NCI-H1930 (cell line): ENCODE data around the gene ADD1.
"Not testable (repeated sequence)": the region's sequence is repeated elsewhere in the genome, so short reads cannot be mapped to it uniquely, and the experiment has no call there.

Experiments
- DNase-seq, 2 experiments: peaks; one replicate each; lab custom pipeline; 2025; lab: John Stamatoyannopoulos, UW

ADD1 gene

DNA sequence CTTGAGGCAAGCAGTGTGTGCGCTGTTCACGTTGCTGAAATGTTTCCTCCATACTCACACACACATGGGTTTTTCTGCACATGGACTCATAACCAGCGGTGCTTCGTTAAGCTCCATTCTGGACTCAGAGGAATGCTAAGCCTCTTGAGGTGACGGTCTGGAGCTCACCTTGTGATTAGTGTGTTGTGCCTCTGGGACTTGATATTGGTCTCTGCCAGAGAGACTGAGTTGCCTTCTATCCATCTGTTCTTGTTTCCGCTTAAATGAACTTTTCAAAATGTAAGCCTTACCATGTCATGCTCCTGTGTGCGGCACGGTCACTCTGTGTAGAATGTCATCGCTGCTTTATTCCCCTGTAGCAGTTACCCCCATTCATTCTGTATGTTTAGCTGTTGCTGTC is 42.5 kb downstream of the ADD1 start:
- DNase-seq = no peak

DNA sequence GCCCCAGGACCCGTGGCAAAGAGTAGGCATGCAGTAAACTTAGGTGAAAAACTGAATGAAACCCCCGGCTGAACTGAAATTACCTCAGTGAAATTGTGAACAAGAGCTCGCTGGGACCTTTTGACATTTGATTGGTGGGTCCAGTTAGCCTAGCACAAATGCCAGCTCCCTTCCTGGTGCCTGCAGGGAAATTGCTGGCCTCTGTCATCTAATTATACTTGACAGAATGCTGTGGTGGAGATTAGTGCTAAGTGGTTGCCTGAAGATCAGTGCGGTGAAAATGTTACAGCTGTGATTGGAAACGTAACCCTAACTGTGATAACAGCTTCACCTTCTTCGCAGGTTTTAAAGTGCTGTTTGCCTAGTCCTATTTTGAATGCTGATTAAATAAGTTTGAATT is 43.0 kb downstream of the ADD1 start:
- DNase-seq = no peak

- DNase-seq = no peak
Measured at GRCh38 chr4:2887343-2887742, 43.7 kb downstream of the ADD1 start.

DNA sequence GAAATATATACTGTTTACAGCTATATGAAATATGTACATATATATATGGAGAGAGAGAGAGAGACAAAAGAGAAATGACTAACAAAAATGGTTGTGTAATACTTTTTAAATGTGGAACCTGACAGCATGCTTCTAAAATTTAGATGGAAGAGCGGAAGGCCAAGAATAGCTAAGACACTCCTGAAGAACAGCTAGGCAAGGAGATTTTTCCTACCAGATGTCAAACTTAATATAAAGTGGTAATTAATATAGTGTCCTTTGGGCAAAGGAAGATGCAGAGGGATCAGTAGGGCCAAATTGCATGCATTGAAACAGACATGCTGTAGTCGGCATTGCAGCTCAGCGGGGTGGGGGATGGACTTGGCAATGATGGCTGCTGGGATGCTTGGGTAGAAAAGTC is 45.2 kb downstream of the ADD1 start:
- no peak for DNase-seq

GRCh38 chr4:2891294-2891693 is 47.6 kb downstream of the ADD1 start:
- DNase-seq = no peak

DNA sequence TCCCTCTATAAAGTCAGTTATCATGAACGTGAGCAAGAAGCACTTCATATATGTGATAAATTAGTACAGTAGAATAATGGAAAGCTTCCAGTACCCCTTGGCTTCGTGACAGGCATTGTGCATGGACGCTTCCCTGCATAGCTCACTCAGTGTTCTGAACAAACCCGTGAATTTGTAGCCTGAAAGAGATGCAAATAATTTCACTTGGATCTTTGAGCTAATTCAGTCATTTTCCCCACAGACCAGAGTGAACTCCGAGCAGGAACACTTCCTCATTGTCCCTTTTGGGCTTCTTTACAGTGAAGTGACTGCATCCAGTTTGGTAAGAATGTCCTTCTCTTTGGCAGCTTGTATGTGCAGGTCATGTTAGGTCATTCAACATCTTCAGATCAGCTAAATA is 50.1 kb downstream of the ADD1 start:
- DNase-seq = no peak

GRCh38 chr4:2898001-2898400 is 54.4 kb downstream of the ADD1 start:
- no peak for DNase-seq

GRCh38 chr4:2900741-2901140 is 57.1 kb downstream of the ADD1 start:
- no peak for DNase-seq

DNA sequence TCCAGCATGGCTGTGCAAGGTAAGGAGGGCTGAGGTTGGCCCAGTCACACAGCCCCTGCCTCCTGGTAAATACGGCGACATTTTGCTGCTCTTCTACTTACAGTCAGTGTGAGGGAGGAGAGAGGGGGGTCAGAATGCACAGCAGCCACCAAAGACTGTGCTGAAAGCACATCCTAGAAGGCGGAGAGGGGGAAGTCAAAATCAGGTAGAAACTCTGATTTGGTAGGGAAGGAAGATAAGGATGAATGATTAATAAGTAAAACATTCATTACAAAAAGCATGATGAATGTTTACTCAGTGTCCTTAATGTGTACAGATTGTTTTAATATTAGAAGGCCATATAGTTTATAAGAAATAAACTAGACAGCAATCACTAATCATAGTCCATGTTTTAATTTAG is 57.5 kb downstream of the ADD1 start:
- DNase-seq = no peak

DNA sequence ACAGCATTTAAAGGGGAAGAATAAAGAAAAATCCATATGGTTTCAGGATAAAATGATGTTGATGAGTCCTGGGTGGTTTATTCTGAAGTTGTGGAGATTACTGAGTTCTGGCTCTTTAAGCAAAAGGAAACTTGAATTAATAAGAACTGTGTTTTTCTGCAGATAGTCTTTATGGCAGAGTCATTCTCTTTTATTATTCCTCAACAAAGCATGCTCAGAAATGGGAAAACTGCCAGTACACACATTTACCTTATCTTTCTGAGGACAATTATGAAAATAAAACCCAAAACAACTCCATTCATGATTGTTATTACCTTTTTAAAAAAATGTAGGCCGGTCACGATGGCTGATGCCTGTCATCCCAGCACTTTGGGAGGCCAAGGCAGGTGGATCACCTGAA is 58.5 kb downstream of the ADD1 start:
- no peak for DNase-seq

- no peak for DNase-seq
Measured at GRCh38 chr4:2905544-2905943, 61.9 kb downstream of the ADD1 start.

DNA sequence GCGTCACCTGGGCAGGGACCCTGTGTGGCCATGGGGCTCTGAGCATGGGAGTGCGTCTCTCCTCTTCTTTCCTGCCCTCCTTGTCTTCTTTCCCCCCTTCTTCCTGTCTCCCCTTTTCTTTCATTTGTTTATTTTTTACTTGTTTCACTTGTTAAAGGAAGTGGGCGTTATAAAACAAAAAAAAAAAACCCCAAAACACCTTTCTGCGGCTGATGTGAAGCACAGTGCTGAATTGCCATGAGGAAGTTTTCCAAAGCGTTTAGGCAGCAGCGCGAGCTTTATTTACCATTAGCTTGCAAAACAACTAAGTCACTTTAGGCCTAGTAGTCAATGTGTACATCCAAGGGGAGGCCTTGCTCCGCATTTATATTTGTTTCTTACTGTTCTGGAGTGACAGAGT is 62.6 kb downstream of the ADD1 start:
- DNase-seq = no peak

DNA sequence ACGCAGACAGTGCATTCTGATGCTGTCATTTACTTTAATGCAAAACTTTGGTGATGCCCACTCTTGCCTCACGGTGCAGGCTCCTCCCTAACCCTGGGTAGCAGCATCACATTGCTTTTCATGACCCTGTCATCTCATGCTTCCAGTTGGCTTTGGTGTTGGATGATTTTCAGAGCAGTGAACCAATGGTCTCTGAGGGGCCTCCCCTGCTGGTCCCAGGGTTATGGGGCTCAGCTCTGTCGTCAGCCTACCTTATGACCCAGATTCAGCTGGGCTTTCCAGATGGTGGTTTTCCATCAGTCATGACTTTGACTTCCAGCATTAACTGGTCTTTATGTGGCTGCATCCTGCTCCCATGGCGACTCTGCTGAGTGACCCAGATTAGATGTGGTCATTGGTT is 63.6 kb downstream of the ADD1 start:
- DNase-seq = no peak

- DNase-seq = no peak
Measured at GRCh38 chr4:2907706-2908293, 64.2 kb downstream of the ADD1 start.

- DNase-seq = no peak
Measured at GRCh38 chr4:2908686-2909085, 65.0 kb downstream of the ADD1 start.

GRCh38 chr4:2909583-2909982 is 65.9 kb downstream of the ADD1 start:
- DNase-seq = no peak

- no peak for DNase-seq
Measured at GRCh38 chr4:2910409-2910808, 66.8 kb downstream of the ADD1 start.

DNA sequence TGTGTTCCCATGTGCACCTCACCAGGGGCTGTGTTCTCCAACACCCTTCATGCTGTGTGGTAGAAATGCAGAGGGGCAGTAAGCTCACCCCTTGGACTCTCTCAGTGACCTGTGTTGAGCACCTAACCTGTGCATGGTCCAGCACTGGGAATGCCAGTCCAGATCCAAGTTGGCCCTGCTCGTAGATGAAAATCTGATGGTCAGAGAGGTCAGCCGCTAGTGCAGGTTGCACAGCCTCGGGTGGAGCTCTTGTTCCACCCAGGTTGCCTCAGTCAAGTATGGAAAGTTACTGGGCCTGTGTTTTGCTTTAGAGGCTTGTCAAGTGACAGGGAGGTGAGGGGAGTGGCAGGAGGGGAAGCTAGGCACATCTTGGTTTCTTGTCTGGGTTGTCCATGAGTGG is 68.2 kb downstream of the ADD1 start:
- DNase-seq = no peak

- DNase-seq = no peak
Measured at GRCh38 chr4:2913168-2913567, 69.5 kb downstream of the ADD1 start.

GRCh38 chr4:2914256-2915126 is 70.8 kb downstream of the ADD1 start:
- no peak for DNase-seq

- no peak for DNase-seq
Measured at GRCh38 chr4:2915789-2916188, 72.1 kb downstream of the ADD1 start.

DNA sequence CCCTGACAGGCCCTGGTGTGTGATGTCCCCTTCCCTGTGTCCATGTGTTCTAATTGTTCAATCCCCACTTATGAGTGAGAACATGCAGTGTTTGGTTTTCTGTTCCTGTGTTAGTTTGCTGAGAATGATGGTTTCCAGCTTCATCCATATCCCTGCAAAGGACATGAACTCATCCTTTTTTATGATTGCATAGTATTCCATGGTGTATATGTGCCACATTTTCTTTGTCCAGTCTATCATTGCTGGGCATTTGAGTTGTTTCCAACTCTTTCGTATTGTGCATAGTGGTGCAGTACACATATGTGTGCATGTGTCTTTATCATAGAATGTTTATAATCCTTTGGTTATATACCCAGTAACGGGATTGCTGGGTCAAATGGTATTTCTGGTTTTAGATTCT is 73.1 kb downstream of the ADD1 start:
- not testable (repeated sequence) for DNase-seq

DNA sequence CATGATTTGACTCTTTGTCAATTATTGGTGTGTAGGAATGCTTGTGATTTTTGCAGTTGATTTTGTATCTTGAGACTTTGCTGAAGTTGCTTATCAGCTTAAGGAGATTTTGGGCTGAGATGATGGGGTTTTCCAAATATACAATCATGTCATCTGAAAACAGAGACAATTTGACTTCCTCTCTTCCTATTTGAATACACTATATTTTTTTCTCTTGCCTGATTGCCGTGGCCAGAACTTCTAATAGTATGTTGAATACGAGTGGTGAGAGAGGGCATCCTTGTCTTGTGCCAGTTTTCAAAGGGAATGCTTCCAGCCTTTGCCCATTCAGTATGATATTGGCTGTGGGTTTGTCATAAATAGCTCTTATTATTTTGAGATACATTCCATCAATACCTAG is 74.7 kb downstream of the ADD1 start:
- DNase-seq = not testable (repeated sequence)

DNA sequence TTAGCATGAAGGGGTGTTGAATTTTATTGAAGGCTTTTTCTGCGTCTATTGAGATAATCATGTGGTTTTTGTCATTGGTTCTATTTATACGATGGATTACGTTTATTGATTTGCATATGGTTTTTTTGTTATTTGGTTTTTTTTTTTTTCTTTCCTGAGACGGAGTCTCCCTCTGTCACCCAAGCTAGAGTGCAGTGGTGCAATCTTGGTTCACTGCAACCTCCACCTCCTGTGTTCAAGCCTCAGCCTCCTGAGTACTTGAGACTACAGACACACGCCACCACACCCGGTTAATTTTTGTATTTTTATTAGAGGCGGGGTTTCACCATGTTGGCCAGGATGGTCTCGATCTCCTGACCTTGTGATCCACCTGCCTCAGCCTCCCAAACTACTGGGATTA is 75.1 kb downstream of the ADD1 start:
- DNase-seq = not testable (repeated sequence)
